GM12892 (cell line): ENCODE data around the gene GBF1.

Experiments
- DNase-seq: peaks from one replicate; pipeline ENCODE4 v3.0.0; 2011; ENCODE audit not compliant: insufficient read length
- FAIRE-seq: peaks from 2 replicates; lab custom pipeline; 2011; peaks lifted over from hg19 to GRCh38; lab: Jason Lieb, UNC
- POLR2A ChIP-seq: IDR thresholded peaks from 2 replicates; pipeline ENCODE4 v1.6.1; 2011; ENCODE audit warnings: low read depth, low read length, control low read depth
- POLR2AphosphoS5 ChIP-seq: IDR thresholded peaks from 2 replicates; pipeline ENCODE4 v1.6.1; 2011; ENCODE audit warnings: low read depth, low read length, control low read depth
- TAF1 ChIP-seq: IDR thresholded peaks from 2 replicates; pipeline ENCODE4 v1.6.1; 2011; ENCODE audit warnings: low read depth, mild to moderate bottlenecking, control low read depth, low read length, borderline replicate concordance

GBF1 gene

GRCh38 chr10:102225646-102226541 lies 19.4 kb upstream of the GBF1 start, which contains the start of gene ELOVL3:
Gene ELOVL3, plus strand, starts transcription at chr10:102226299. Its CDS starts 250 bp downstream, at chr10:102226549.
- TF ChIP-seq POLR2A (no peak), POLR2AphosphoS5 (no peak), TAF1 (no peak)
- FAIRE-seq (peak; percentile 79), DNase-seq (peak; percentile 95)

GRCh38 chr10:102226542-102226870 lies 18.8 kb upstream of the GBF1 start:
- DNase-seq (no peak), FAIRE-seq (no peak)
- TF ChIP-seq POLR2A (no peak), POLR2AphosphoS5 (no peak), TAF1 (no peak)

GRCh38 chr10:102227050-102227449 lies 18.3 kb upstream of the GBF1 start:
- no peak for FAIRE-seq
- no peak for DNase-seq
- TF ChIP-seq POLR2A (no peak), TAF1 (no peak), POLR2AphosphoS5 (no peak)

GRCh38 chr10:102229810-102230263 lies 15.5 kb upstream of the GBF1 start:
- TF ChIP-seq POLR2A (no peak), TAF1 (no peak), POLR2AphosphoS5 (no peak)
- FAIRE-seq (peak; percentile 99), DNase-seq (peak; percentile 73)

DNA sequence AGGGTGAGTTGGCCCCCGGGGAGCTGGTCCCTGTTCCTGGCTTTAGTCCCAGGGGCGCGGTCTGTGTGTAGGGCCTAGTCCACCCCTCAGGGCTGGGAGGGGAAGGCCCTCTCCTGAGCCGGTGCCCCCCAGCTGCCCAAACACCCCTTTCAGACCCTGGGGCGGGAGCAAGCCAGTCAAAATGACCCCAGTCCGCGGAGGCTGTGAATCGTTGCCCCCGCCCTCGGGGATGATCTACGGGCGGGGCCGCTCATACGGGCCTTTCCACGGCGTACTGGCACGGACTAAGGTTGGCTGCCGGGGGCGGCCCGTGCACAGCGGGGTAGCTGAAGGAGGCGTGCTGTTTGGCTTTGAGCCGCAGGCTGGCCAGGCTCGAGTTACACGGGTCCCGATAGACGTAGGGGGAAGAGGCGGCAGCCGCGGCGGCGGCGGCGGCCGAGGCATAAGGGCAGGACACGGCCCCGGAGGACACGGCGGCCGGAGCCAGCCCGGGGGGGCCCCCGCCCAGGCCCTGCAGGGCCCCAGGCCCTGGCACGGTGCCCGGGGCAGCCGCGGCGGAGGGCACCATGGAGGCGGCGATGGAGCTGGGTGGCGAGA lies 15.0 kb upstream of the GBF1 start:
- TF ChIP-seq TAF1 (no peak), POLR2AphosphoS5 (no peak), POLR2A (no peak)
- DNase-seq (no peak), FAIRE-seq (no peak)

GRCh38 chr10:102230861-102231356 lies 14.4 kb upstream of the GBF1 start:
- FAIRE-seq: peak; percentile 38
- no peak for TF ChIP-seq POLR2AphosphoS5
- no peak for TF ChIP-seq TAF1
- TF ChIP-seq POLR2A: no peak
- DNase-seq: peak; percentile 61

- TF ChIP-seq TAF1 (no peak), POLR2AphosphoS5 (no peak), POLR2A (no peak)
- DNase-seq: peak; percentile 82
- FAIRE-seq: peak; percentile 42
Observed at GRCh38 chr10:102231357-102232318, 13.7 kb upstream of the GBF1 start.

GRCh38 chr10:102233997-102234396 lies 11.3 kb upstream of the GBF1 start:
- DNase-seq: no peak
- FAIRE-seq: no peak
- TF ChIP-seq POLR2AphosphoS5 (no peak), TAF1 (no peak), POLR2A (no peak)

- DNase-seq: no peak
- FAIRE-seq: no peak
- TF ChIP-seq POLR2A (no peak), TAF1 (no peak), POLR2AphosphoS5 (no peak)
Observed at GRCh38 chr10:102234888-102235597, 10.3 kb upstream of the GBF1 start.

DNA sequence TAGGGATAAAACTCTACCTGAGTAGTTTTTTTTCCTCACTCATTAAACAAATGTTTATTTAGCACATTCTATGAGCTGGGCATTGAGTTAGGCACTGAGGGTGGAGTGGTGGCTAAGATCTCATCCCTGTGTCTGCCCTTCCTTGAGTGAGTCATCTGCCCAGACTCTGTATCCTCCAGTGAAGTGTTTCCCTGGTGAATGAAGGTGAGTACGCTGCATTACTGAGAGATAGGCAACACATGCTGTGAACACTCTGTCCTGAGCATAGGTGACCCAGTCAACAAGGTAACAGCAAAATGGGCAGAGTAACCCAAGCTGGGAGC lies 9.8 kb upstream of the GBF1 start:
- DNase-seq (no peak), FAIRE-seq (no peak)
- TF ChIP-seq POLR2AphosphoS5 (no peak), TAF1 (no peak), POLR2A (no peak)
